Limb (tissue), 2 donors: ENCODE measurements around the gene MCF2L.

ENCODE experiments used
- DNase-seq, 2 donors: peaks; one replicate each; pipeline ENCODE4 v3.0.0-alpha.2; 2016; ENCODE audit errors: extremely low spot score in 2 of 2

The MCF2L gene

DNA sequence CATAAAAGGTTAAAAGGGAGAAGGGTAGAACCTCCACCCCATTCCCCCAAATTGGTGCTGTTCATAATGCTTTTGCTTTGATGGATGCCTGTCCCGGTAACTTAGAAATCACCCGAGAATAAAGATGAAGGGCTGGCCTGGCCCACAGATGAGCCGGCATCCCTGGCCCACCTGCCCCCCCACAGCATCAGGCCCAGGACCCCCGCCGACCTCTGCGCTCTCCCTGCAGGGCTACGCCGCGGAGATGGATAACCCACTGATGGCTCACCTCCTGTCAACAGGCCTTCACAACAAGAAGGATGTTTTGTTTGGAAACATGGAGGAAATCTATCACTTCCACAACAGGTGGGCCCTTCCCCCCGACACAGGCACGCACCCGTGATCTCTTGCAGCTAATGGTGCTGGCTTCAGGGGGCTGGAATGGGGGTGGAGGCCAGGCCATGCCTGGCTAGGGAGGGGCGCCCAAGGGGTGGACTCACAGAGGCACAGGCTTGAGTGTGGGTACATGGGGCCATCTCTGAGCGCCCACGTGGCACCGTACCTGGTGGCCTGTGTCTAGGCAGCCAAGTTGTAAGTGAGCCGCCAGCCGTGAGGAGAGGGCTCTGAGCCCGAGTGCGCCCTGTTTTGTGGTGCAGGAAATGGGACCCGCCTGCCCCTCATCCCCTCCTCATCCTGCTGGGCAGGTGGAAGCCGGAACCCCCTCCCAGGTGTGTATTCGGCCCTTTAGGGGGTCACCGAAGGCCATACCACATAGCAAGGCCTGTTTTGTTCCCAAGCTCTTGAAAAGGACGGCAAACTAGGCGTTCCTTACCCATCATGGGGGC lies 113.4 kb downstream of the MCF2L start:
- DNase-seq, result no peak

- no peak for DNase-seq
Observed at GRCh38 chr13:113083022-113083373, 114.0 kb downstream of the MCF2L start.

GRCh38 chr13:113083402-113084061 lies 114.5 kb downstream of the MCF2L start:
- DNase-seq, result peak in 1 of 2 donors; percentile 46

DNA sequence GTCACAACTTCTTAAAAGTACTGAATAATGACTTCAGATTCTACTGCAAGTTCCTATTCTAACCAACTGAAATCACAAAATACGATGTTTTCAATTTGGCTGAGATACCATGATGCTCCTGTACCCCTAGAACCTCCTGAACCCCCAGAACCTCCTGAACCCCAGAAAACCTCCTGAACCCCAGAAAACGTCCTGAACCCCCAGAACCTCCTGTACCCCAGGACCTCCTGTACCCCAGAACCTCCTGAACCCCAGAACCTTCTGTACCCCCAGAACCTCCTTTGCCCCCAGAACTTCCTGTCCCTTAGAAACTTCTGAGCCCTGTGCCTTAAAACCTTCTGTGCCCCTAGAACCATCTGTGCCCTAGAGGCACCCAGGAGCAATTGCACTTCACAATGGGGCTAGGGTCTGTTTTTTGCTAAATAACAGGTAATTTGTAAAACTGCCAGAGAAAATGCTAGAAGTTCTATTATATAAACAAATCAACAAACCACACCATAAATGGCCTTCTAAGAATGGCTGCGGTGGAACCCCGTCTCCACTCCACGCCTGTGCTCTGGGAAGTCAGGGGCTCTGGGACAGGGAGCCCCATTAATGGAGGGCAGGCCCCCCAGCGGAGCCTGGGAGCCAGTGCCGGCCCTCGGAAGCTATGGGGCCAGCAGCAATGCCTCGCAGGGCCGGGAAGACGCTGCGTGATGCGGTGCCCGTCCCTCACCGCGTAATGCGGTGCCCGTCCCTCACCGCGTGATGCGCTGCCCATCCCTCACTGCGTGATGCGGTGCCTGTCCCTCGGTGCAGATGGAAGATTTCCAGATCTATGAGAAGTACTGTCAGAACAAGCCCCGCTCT lies 115.3 kb downstream of the MCF2L start:
- DNase-seq, result no peak

- DNase-seq, result no peak
Observed at GRCh38 chr13:113084943-113085540, 116.0 kb downstream of the MCF2L start.

GRCh38 chr13:113086031-113086750 lies 117.2 kb downstream of the MCF2L start:
- DNase-seq, result no peak

DNA sequence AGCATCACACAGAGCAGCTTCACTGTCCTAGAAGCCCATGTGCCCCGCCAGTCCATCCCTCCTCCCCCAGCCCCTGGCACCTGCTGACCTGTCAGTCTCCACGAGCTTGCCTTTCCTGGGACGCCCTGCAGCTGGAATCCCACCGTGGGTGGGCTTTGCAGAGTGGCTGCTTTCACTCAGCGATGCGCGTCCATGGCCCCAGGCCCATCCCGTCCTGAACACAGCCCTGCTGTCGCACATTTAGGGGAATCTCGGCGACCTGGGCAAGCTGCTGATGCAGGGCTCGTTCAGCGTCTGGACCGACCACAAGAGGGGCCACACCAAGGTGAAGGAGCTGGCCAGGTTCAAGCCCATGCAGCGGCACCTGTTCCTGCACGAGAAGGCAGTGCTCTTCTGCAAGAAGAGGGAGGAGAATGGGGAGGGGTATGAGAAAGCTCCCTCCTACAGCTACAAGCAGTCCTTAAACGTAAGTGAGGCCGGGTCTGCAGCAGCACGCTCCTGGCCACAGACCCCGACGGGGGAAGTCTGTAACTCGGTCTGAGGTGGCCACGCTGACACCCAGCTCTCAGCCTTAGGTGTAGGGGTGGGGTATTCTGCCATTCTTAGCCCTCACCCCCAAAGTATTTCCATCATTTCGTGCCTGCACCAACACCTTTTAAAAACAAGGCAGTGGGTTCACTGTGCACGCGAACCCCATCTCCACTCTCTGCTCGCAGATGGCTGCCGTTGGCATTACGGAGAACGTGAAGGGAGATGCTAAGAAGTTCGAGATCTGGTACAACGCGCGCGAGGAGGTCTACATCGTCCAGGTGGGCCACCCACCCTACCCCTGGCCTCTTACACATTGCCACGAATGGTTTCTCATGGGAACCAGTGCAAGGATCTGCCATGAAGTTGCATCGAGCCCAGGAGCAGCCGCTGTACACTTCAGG lies 118.2 kb downstream of the MCF2L start:
- DNase-seq, result no peak

DNA sequence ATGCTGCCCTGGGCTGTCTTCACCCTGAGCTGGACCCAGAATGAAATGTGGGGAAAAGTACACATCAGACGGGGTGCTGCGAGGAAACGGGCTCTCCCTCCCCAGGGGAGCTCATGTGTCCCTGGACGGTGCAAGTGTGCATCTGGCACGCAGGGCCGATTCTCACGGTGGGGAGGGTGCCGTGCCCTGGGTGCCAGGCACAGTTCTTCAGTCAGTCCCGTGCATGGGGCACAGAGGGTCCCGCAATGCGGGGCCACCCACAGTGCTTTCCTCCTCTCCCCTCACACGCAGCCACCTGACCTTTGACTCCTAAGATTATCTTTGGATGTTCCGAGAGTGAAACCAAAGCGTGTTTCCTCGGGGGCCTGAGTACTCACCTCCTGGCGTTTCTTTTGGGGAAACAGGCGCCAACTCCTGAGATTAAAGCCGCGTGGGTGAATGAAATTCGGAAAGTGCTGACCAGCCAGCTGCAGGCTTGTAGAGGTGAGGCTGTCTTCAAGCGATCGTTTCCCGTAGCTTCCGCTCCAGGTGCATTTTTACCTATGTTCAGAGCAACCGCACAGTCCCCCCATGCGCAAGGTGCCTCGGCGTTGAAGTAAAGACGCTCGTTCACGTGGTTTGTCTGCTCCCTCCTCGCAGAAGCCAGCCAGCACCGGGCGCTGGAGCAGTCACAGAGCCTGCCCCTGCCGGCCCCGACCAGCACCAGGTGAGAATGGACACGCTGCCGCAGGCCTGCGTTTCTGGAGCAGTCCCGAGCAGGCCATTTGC lies 119.1 kb downstream of the MCF2L start:
- no peak for DNase-seq

GRCh38 chr13:113088691-113089020 lies 119.6 kb downstream of the MCF2L start:
- DNase-seq, result no peak

DNA sequence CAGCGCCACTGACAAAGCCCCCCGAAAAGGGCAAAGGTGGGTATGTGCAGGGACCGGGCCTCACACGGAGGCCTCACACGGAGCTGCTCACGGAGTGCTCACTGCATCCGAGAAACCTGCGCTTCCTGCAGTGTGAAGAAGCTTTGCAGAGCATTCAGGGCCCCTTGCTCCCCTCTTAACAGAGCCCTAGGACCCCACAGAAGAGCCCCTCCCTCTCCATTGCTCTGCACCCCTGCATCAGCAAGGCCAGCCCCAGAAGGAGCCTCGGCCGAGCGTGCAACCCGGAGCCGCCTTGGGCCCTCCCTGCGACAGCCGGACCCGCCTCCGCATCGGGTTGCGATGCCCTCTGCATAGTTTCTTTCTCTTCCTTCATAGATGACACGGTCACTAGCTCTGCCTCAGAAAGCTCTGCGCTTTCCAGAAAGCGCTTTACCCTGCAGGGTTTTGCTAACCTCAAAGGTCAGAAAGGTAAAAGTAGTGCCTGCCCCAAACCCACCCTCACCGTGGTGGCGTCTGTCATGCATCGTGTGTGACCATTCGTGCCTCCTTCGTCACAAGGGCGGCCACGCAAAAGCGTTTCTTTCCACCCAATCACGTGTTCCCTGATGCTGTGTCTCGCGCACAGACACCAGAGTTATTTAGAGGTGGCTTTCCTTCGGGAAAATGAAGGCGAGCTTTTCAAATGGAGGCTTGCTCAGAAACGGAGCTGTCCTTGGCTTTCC lies 120.8 kb downstream of the MCF2L start:
- no peak for DNase-seq

- DNase-seq, result no peak
Observed at GRCh38 chr13:113090415-113090770, 121.4 kb downstream of the MCF2L start.

- no peak for DNase-seq
Observed at GRCh38 chr13:113090806-113091205, 121.8 kb downstream of the MCF2L start.

GRCh38 chr13:113091211-113091771 lies 122.3 kb downstream of the MCF2L start:
- no peak for DNase-seq

DNA sequence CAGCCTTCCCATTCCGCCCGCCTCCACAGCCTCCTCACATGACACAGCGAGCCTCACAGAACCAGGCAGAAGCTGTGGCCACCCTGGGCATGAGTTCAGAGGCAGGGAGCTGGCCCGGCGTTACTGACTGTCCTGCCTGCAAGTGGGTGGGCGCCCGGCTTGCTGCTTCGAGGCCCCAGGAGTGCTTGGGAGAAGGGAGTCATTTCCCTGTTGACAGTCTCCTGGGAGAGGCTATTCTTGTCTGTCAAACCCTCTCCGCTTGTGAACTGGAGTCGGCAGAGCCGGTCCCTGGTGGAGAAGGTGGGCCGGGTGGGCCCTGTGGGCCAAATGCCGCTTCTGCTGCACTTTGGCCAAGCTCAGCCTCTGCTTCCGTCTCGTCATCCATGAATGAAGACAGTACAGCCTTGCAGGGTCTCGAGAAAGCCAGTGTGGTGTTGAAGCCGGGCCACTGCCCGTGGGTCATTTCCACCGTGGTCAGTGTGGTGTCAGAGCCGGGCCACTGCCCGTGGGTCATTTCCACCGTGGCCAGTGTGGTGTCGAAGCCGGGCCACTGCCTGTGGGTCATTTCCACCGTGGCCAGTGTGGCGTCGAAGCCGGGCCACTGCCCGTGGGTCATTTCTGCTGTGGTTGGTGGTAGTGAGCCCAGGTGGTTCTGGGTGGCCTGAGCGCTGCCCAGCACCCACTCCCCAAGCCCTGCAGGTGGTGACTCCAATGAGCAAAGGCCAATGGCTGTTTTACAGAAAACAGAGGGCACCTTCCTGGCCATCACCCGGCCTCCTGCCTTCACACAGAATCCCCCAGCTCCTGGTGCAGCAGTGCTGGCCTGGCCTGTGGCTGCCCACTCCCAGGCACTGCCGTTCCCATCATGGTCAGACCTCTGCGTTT lies 123.1 kb downstream of the MCF2L start:
- no peak for DNase-seq

DNA sequence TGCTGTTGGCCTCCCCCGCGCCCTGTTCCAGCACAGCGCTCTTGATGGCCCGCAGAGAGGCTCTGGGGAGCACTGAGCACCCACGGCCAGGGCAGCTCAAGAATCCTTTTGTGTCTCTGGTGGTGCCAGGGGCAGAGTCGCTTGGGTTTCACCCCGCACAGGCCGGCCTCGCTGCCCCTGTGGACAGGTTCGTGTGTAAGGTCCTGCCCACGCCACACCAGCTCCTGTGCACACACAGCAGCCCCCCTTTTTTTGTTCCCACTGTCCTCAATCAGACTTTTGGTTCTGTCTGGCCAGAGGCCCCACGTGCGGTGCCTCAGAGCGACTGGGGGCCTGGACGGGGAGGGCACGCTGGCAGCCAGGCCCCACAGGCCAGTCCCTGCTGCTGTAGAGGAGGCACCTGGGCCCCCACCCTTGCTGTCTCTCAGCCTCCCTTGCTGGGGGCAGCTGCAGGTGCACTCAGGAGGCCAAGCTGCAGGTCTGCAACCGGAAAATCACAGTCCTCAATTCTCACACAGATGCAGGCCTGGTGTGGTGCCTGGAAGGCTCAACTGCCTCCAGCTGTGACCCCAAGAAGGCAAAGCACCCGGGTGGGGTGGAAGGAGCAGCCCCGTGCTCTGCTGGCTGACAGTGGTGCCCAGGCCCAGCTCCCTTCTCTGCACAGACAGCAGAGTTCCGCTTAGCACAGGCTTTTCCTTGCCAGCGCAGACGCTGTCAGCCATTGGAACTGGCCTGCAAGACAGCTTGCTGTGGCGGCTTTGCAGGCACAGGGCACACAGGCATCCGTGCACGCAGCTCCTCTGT lies 124.0 kb downstream of the MCF2L start:
- DNase-seq, result no peak

DNA sequence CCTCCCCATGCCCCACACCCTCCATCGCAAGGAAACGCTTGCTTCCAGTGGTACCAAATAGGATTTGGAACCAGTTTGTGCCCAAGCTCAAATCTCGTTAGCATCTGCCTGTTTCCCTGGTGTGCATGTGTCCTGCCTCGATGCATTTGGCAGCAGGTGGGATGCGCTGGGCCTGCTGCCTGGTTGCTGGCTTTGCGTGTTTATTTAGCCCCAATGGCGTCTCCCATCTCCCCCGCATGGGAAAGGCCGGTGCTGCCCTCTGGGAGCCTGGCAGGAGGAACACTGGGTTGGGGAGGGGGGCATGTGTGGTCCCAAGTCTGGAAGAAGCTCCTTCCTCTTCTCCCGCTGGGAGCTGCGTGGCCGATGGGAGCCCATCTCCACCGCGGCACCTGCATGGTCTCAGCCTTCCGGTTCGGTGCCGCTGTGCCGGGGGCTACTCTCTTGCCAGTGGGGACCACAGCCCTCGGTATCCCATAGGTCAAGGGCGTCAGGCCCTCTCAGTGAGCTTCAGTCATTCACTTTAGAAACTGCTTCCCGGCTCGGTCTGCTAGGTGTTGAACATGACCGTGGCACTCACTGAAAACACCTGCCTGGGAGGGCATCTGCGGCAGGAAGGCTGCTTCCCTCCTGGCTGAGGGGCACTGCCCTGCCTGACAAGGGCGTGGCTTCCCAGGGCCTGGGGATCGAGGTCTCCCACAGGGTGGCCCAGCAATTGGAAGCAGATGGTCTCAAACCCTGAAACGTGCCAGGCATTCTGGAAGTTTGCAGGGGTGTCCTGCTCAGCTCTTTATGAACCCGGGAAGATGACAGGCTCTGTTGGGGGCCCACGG lies 124.8 kb downstream of the MCF2L start:
- no peak for DNase-seq
